Stimulated activated CD8-positive, alpha-beta memory T cell treated with anti-CD3 and anti-CD28 coated beads, Interleukin-7, amount 100 ng/mL, for 1 hour (primary cell): Measurements from ENCODE around the gene CRYGA.
"Not testable (repeated sequence)": the region's sequence is repeated elsewhere in the genome, so short reads cannot be mapped to it uniquely, and the experiment has no call there.

ENCODE experiments used
- DNase-seq, 2 donors: peaks; one replicate each; pipeline ENCODE4 v3.0.0-alpha.2; 2020; ENCODE audit warnings: low read depth in 2 of 2

The CRYGA gene

GRCh38 chr2:208127090-208127489 lies 36.3 kb downstream of the CRYGA start:
- no peak for DNase-seq

- no peak for DNase-seq
Observed at GRCh38 chr2:208125251-208125650, 38.1 kb downstream of the CRYGA start.

GRCh38 chr2:208124013-208124715 lies 39.2 kb downstream of the CRYGA start, which contains the start of gene CRYGD:
CRYGD (minus strand) TSS chr2:208124524; CDS start chr2:208124473, 51 bp downstream.
- DNase-seq = not testable (repeated sequence)

DNA sequence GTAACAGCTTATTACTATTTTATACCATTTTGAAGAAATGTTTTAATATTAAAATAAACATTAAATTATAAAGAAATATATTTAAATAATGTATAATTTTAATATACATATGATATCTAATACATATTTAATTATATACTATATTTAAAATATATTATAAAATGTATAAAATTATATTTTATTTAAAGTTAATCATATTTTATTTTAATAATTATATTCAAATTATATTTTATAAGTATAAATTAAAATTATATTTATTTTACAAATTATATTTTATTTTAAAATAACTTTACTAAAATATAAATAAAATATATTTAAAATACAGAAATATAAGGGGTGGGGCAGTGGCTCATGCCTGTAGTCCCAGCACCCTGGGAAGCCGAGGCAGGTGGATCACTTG lies 41.1 kb downstream of the CRYGA start:
- no peak for DNase-seq

- no peak for DNase-seq
Observed at GRCh38 chr2:208118918-208119317, 44.5 kb downstream of the CRYGA start.

DNA sequence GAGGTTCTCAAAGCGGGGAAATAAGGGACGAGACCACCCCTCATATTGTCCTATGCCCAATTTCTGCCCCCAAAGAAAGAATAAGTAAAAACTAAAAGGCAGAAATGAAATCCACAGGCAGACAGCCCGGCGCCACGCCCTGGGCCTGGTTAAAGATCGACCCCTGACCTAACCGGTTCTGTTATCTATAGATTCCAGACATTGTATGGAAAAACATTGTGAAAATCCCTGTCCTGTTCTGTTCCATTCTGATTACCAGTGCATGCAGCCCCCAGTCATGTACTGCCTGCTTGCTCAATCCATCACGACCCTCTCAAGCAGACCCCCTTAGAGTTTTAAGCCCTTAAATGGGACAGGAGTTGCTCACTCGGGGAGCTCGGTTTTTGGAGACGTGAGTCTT lies 46.0 kb downstream of the CRYGA start:
- DNase-seq = not testable (repeated sequence)

DNA sequence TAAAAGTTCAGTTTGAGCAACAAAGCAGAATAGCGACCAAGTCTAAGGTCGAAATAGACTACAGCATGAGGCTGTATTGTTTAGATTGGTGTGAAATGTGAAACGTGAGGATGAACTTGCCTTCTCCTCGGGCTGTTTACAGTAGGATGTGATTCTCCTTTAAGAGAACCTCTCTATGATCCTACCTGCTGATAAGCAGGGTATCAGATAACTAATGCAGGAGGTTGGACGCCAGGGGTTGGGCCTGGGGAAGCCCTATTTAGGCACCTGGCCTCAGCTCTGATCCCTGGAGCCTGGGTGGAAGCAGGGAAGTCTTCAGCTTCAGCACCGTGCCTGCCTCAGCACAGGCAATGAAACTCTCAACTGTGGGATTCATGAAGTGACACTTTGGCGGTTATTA lies 50.4 kb downstream of the CRYGA start:
- no peak for DNase-seq

- not testable (repeated sequence) for DNase-seq
Observed at GRCh38 chr2:208112273-208112745, 51.1 kb downstream of the CRYGA start.
